Measurements from ENCODE around the gene SPOCK1. TPM values are rescaled to one million over a fixed set of nuclear protein-coding genes. Genes with fewer than 3 reads are reported as not detected.

Gene SPOCK1
- total RNA-seq, 1 experiment from 2014 or later, result 10.9 TPM

DNA sequence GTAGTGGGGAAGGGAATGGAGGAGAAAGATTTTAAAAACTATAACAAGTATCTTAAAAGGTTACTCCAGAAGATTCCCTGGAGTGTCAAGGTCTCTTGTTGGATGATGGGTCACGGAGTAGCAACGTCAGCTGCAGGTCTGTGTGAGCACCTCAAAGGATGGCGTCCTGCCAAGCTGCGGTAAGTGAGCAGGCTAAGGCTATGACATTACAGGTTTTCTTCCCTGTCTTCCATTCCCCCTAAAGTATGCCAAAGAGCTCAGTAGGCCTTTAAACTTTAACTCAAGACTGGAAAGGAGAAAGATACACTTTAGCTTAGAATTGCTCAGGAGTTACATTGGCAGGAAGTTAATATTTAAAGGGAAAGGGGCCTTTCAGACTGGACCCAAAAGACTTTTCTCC, 17.5 kb downstream of the SPOCK1 start:
- H2BK120ac ChIP-seq (ENCODE audit: low read depth, low read length, poor library complexity, severe bottlenecking), result no peak overlapping the region
- Mint-ChIP-seq H3K4me3 (no peak overlapping the region), H3K9me3 (no peaks in the 10 kb centered on the region), H3K27ac (no peak overlapping the region), H3K4me1 (no peaks in the 10 kb centered on the region), H3K36me3 (ENCODE audit: insufficient read depth in 1 of 3, low read depth in 3 of 3) (no peaks in the 10 kb centered on the region), H3K27me3 (ENCODE audit: low read depth) (no peaks in the 10 kb centered on the region)
- no peak overlapping the region for H3K56ac ChIP-seq (ENCODE audit: insufficient read length, low read depth, low read length)
- no peak overlapping the region for H3K14ac ChIP-seq (ENCODE audit: insufficient read depth, low read length)
- no peaks in the 10 kb centered on the region for H3K79me2 ChIP-seq (ENCODE audit: insufficient read depth, low read length)
- no peak overlapping the region for H2AFZ ChIP-seq (ENCODE audit: low read length)
- no peaks in the 10 kb centered on the region for H3K9me3 ChIP-seq (ENCODE audit: control insufficient read depth, low read depth, low read length)
- no peak overlapping the region for H2BK12ac ChIP-seq (ENCODE audit: insufficient read length, low read depth, low read length)
- H4K5ac ChIP-seq (ENCODE audit: insufficient read length, low read depth, low read length), result no peak overlapping the region
- no peak overlapping the region for H2BK15ac ChIP-seq (ENCODE audit: low read depth, low read length)
- H3K9ac ChIP-seq (ENCODE audit: extremely low read depth, insufficient read length, low read length), result no peak overlapping the region
- TF ChIP-seq, protein P1, sequence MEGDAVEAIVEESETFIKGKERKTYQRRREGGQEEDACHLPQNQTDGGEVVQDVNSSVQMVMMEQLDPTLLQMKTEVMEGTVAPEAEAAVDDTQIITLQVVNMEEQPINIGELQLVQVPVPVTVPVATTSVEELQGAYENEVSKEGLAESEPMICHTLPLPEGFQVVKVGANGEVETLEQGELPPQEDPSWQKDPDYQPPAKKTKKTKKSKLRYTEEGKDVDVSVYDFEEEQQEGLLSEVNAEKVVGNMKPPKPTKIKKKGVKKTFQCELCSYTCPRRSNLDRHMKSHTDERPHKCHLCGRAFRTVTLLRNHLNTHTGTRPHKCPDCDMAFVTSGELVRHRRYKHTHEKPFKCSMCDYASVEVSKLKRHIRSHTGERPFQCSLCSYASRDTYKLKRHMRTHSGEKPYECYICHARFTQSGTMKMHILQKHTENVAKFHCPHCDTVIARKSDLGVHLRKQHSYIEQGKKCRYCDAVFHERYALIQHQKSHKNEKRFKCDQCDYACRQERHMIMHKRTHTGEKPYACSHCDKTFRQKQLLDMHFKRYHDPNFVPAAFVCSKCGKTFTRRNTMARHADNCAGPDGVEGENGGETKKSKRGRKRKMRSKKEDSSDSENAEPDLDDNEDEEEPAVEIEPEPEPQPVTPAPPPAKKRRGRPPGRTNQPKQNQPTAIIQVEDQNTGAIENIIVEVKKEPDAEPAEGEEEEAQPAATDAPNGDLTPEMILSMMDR (conservative IDR thresholded peaks at IDR 0.05), result no peak
- H2BK20ac ChIP-seq (ENCODE audit: low read depth, low read length, poor library complexity, severe bottlenecking), result no peak overlapping the region
- H4K20me1 ChIP-seq (ENCODE audit: control insufficient read depth, insufficient read depth, insufficient read length), result no peaks in the 10 kb centered on the region
- no peak overlapping the region for H3K23ac ChIP-seq (ENCODE audit: insufficient read length, low read depth, low read length)
- no peak overlapping the region for H4K91ac ChIP-seq (ENCODE audit: insufficient read length, low read depth, low read length)
- no peak overlapping the region for H4K8ac ChIP-seq (replicated peaks; ENCODE audit: insufficient read length, low read depth, low read length)
- no peaks in the 10 kb centered on the region for H3K79me1 ChIP-seq (ENCODE audit: insufficient read depth, low read depth, low read length, poor library complexity, severe bottlenecking)
- no peak for DNase-seq
- H3K27me3 ChIP-seq (ENCODE audit: insufficient read depth, low read length), result no peaks in the 10 kb centered on the region
- no peak overlapping the region for H3T11ph ChIP-seq (ENCODE audit: low read length)
- no peak overlapping the region for H2AK5ac ChIP-seq (ENCODE audit: insufficient read length, low read length)
- no peaks in the 10 kb centered on the region for H3K4me1 ChIP-seq (ENCODE audit: insufficient read depth, low read length)
- H3K23me2 ChIP-seq (ENCODE audit: insufficient read length, low read depth, low read length, poor library complexity, severe bottlenecking), result no peaks in the 10 kb centered on the region
- H3K4me2 ChIP-seq (ENCODE audit: insufficient read depth, insufficient read length, low read length), result no peak overlapping the region
- H2BK5ac ChIP-seq (ENCODE audit: insufficient read length, low read length), result no peak overlapping the region
- H3K4ac ChIP-seq (ENCODE audit: low read depth, low read length), result no peak overlapping the region
- no CpG with 5 or more reads among the region's 4 CpGs for WGBS (ENCODE audit: extremely low coverage, insufficient read length, low lambda C conversion rate)
- H3K18ac ChIP-seq (ENCODE audit: insufficient read length, low read depth, low read length), result no peak overlapping the region
- no peak overlapping the region for H3K27ac ChIP-seq (ENCODE audit: insufficient read length, low read depth, low read length)

Data from H9 (cell line).